GM19023 (cell line): ENCODE measurements around the gene OCA2.

ENCODE experiments used
- ATAC-seq: cut with Tn5 transposase; IDR thresholded peaks from one replicate; pipeline ENCODE4 v1.9.1; 2021; ENCODE audit warnings: mild to moderate bottlenecking, moderate library complexity; ENCODE audit not compliant: unreplicated experiment

Gene OCA2

DNA sequence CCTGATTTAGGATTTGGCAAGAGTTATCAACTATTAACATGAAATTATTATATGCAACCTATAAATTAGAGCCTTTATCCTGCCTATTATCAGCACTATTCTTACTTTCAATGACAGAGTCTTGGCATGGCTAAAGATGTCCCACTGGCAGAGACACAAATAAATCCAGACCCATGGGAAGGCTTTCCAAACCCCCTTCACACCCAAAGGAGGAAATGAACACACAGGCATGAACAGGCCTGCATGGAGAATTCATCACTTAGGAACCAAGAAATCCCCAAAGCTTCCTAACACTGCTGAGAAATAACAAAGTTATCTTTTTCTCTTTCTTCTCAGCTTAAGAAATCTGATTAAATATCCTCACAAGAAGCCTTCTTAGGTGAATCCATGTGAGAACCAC is 213.9 kb downstream of the OCA2 start:
- ATAC-seq: no peak

DNA sequence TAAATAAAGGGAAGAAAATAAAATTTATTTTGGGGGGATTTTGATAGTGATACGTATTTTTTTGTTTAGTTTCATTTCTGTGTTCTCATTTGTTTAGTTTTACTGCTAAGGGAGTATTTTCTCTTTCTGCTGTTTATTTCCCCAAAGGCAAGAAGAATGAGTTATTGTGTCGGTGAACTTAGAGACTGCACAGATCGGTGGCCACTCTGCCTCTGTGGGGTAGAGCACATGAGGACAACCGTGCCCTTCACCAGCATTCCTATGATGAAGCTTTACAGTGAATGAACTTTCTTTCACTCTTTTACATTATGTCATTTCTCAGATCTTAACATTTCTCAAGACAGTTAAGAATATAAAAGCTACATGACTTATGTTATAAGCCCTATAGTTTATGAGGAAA is 214.4 kb downstream of the OCA2 start:
- ATAC-seq: no peak

DNA sequence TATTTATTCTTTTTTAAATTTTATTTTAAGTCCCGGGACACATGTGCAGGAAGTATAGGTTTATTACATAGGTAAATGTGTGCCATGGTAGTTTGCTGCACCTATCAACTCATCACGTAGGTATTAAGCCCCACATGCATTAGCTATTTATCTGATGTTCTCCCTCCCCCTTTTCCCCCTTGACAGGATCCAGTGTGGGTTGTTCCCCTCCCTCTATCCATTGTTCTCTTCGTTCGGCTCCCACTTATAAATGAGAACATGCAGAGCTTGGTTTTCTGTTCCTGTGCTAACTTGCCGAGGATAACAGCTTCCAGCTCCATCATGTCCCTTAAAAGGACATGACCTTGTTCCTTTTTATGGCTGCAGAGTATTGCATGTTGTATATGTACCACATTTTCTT is 220.3 kb downstream of the OCA2 start:
- ATAC-seq: no peak

DNA sequence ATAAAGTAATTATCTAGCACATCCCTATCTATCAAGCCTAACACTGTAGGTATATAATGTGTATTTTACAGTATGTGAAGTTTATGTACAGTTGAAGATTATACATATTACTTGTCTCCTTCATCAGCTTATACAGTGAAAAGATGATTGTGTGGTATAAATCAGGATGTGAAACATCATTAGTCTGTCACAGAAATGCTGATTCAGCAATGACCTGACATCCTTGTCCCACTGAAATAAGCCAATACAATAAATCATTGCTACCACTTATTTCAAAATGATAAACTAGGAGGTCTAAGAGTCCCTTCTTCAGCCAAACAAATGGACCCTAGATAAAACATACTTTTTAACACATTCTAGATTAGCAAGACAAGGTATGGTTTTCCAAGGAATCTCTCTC is 225.3 kb downstream of the OCA2 start:
- no peak for ATAC-seq

DNA sequence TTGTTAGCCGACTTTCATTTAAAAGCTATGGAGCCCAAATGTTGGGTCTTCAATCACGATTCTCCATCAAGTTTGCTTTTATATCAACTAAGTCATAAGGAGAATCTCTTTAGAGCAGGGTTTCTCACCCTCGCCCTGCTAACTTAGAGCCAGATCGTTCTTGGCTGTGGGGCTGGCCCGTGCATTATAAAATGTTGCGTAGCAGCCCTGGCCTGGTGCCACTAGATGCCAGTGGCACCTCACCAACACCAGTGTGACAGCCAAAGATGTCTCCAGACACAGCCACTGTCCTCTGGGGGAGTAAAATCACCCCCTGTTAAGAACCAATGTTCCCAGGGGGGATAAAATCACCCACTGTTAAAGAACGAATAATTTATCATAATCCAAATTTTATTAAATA is 226.1 kb downstream of the OCA2 start:
- ATAC-seq: no peak

DNA sequence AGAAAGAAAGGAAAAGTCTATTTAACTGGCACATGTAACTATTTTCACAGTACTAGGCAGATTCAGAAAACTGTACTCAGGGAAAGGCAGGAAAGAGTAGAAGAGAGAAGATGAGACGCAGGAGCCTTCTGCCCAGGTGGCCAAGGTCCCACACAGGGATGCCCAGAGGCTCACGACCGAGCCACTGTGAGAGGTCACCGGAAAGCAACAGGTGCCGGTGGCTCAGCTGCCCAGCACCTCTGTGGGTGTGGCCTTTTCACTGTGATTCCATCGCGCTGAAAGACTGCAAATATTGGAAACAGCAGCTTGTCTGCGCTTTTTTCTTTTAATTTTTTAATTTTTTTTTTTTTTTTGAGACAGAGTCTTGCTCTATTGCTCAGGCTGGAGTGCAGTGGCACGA is 226.8 kb downstream of the OCA2 start:
- ATAC-seq: no peak

DNA sequence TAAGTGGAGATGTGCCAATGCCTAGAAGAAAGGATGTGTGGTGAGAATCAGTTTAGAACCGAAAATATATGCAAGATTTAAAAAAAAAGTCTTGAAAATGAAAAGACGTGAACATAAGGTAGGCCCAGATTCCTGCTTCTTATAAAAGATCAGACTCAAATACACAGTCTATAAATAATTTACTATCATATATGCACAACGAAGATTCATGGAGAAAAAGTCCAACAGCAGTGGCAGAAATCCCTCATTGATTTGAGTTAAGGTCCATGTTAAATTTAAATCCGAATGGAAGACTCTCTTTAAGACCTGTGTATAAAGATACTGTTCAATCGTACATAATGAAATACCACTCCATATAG is 227.2 kb downstream of the OCA2 start:
- ATAC-seq: no peak

DNA sequence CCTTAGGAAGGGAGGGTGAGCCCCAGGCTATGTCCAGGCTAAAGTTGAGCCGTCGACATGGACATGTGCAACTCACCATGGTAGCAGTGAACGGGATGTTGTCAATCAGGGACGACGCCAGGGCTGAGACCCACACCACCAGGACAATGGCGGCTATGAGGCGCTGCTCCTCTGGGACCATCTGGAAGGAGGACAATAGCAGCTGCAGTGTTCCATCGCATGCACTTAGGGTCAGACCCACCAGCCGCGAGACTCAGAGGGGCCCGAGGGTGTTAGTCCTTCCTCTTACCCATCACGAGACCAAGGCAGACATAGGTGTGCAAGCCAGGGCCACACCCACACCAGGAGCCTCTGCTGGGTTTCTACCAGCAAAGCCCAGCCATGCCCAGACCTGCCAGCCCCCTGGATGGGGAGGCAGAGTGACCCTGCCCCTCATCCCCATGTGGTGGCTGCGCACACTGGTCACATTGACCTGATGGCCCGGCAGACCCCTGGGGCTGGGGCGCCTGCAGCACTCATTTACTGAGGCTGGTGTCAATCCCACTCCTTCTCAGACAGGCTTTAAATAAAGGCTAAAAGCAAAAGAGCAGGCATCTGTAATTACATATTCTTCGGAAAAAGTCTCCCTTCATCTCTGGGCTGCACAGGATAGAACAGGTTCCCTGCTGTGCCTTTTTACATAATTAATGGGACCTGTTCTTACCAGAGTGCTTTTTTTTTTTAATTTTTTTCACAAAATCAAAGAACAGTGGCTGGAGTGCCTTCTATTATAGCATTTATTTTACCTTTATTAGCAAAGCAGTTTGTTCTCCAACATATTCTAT is 227.8 kb downstream of the OCA2 start:
- no peak for ATAC-seq

DNA sequence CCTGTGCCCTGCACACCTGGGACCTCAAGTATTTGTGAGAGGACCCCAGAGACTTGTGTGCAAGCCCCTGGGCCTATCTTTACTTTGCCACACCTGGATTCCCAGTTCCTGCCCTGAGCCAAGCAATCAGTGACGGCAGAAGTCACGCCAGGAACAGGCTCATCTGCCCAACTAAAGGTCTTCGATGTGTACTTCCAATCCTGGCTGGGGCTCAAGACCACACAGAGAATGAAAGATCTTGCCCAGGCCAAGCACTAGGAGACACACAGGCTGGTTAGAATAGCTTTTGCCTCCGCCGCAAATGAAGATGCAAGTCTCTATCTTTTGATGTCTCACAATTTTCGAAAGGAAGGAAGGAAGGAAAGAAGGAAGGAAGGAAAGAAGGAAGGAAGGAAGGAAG is 228.8 kb downstream of the OCA2 start:
- no peak for ATAC-seq

DNA sequence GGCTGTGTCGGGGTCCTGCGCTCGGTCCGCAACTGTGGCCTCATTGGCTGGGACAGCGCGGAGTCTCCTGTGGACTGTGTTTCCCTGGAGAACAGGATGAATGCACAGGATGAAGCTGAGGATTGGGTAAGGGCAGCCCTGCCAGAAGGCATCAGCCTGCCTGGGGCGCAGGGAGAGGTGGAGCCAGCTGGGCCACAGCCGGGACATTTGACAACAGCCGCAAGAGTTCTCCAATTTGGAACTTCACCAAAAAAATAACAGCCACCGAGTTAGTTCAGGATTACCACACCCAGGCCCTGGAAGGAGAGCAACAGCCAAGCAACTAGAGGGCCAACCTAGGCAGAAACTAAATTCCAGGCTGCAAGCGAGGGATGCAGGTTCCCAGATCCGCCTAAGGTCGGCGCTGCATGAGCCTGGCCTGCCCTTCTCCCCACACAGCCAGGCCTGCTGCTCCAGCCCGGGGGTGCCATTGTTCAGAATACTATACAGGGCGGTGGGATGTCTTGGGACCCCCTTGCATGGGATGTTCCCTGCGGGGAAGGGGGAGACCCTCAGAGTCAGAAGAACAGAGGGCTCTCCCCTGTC is 229.3 kb downstream of the OCA2 start:
- no peak for ATAC-seq

DNA sequence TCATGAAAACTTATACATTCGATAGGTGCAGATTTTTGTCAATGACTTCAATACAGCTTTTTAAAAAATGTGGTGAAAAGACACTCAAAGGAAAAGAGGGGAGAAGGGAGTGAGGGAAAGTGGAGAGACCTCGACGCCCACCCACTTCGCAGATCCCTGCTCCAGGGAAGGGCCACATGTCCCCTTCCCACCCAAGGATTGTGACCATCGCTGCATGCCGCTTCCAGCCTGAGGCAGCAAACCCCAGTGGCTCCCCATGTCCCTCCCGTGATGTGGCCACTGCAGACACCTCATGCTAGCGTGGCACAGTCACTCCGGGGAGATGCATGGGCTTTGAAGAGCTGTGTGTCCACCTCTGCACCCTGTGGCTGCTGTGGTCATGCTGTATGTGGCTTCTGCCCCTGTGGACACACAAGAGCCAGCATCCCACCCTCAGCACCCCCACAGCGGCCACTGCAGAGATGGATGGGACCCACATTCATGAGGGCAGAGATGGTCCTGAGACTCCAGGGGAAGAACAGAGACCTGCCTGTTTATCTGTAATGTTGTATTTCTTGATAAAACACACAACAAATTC is 230.2 kb downstream of the OCA2 start:
- no peak for ATAC-seq

DNA sequence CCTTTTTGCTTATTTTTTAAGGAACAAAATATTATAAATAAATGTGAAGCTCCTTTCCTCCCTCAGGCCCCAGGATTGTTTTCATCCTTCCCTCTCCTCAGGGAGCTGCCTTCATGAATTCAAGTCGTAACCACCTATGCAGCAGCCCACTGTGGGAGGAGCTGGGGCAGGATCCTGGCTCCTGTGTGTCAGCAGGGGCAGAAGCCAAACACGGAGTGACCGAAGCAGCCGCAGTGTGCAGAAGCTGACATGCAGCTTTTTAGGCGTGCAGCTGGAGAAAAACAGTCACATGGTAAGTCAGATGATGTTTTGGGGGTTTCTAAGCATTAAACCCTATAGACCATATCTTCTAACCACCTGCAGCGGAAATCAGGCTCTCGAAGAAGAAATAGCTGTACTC is 231.3 kb downstream of the OCA2 start:
- no peak for ATAC-seq

DNA sequence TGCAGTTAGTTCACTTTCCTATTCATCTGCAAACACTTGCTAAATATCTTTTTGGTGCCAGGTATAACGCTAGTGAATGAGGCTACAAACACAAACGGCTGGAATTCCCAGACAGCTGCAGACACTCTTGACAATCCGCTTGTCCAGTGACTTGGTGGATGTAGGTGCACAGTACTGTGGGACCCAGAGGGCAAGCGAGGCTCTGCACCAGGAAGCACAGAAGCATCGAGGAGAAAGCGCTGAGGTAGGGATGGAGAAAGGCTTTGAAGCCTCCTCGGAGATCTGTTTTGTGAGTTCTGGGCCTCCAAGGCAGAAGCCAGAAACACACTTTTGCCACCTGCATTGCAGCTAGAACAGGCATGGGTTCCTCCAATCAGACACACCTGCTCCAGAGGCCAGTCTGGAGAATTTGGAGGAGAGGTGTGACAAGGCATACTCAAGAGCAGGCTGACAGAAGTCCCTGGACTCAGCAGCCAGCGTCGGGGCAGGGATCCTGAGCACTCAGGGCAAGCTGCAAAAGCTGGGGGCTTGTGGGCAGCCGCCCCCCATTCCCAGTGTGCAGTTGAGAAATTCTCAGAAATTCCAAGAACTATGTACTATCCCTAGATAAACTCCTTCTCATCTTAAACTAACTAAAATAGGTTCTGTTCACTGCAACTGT is 232.5 kb downstream of the OCA2 start:
- ATAC-seq: no peak

DNA sequence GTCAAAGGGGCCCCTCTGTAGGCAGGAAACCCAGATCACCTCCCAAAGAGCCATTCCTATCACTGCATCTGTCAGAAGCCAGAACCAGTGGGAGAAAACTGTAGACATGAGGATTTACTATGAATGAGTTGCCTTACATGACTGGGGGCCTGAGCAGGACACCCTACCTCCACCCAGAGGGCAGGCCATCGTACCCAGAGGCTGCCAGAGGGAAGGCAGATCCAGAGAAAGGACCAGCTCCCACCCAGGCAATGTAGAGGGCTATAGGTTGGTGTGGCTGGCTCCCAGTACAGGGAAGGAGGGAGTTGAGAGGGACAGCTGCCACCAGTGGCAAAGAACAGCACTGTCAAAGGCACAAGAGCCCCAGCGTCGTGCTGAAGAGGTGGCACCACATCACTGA is 233.2 kb downstream of the OCA2 start:
- no peak for ATAC-seq

DNA sequence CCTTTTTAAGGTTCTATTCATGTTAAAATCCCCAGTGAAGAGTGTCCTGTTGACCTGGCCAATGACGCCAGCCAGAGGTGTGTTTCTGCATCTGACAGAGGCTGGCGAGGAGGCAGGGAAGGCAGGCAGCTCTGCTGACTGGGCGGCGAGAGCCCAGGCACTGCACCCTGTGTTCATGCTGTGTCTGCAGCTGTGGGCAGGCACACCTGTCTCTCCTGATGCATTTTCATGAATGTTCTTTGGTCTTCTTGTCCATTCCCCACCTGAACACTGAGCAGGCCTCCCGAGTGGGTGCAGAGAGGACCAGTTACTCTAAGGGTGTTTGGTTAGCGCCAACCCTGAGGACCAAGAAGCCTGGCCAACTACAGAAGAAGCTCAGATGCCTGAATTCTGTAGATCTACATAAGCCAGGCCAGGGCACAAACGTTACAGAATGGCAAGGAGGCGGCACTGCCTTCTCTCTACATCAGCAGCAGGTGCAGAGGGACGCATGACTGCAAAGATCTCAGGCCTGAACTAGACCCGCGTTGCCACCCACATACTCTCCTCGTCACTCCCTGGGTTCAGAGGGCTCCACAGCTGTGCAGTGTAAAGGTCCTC is 233.7 kb downstream of the OCA2 start:
- no peak for ATAC-seq

DNA sequence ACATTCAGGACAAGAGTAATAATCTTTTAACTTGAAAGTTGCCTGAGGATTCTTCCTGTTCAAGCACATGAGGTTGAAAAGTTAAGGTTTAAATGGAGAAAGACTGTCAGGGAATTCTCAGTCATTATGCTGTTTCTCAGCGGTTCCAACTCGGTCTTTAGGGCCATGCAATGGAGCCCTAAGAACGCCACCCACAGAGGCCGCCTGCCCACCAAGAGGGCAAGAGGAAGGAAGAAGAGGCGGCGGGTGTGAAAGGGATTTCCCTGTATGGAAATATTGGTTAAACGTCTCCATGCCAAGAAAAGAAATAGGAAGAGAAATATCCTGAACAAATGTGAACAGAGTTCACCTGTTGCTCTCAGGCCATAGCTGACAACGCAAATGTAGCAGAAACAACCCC is 234.4 kb downstream of the OCA2 start:
- no peak for ATAC-seq

DNA sequence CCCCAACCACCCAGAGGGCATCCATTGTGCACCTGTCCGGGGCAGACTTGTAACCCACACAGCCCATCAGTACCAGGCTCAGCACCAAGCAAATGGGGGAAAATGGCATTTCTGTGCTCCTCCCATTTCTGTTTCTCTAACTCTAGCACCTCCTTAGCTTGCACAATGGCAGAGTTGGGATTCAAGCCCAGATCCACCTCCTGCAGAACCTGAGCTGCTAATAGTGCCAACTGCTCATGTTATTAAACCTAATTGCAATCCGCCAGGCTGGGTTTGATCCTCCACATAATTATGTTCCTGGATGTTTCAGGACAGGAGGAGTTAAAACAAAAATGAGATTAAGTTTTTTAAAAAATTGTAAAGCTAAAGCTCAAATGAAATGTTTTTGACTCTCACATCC is 235.0 kb downstream of the OCA2 start:
- no peak for ATAC-seq

DNA sequence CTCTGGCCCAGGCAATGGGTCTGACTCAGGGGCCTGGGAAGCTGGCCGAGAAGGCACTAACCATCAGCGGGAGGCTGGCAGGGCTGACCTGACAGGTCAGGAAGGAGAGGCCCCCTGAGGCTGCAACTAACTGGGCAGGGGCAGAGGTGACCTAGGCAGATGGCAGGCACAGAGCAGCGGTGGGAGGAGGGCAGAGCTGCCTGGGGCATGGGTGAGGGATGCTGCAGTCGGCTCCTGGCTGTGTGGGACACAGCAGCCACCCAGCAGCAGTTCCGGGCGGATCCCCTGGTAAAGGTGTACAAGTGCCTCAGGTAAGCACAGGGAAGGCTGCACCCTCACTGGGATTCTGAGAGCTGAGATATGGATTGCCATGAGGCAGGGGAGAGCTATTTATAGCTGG is 236.1 kb downstream of the OCA2 start:
- ATAC-seq: no peak

DNA sequence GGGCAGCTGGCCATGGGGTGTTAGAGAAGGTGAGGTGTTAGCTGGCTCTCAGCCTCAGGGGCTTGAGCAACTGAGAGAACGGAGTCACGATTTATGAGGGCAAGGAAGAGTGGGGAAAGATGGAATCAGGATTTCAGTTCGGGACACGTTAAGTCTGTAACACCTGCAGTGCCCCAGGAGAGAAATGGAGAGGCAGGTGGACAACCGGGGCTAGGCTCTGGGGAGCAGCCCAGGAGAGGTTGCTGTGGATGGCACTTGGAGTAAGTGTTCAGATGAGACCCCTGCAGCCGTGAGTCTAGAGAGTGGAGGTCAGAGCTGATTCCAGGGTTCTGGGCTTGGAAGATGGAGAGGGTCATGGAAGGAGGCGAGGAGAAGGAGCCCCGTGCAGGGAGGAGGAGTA is 237.9 kb downstream of the OCA2 start:
- ATAC-seq: no peak

DNA sequence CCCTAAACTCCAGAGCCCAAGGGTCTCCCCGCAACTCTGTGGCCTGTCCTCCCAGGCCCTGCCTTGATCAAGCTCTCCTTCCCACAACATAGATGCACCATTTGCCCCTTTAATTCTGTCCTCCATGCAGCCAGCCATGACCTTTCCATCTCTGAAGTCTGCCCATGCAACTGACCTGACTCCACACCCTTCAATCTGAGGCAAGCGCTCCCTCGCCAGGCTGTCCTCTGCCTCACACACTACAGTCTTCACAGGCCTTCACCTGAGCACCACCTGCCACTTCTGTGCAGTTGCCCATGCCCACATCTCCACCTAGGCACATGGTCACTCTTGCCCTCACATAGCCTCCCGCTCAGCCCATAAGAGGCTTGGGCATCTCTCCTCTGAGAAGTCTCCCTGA is 244.0 kb downstream of the OCA2 start:
- no peak for ATAC-seq

DNA sequence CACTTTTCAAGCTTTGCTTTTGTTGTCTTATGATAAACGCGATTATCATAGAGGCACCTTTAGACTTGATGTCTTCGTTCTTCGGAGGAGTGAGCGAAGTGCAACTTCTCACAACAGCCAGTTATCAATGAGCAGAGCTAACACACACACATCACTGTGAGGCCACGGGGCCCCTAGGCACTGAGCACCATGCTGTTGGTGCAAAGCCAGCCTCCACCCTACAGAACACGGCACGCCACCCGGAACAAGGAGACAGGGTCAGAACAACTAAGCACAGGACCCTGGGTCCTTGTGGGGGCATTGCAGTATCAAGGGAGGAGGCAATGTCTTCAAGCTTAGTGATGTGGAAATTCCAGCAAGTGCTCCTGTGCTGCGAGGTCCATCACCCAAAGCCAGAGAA is 244.5 kb downstream of the OCA2 start:
- ATAC-seq: no peak
